HK-2 (cell line): ENCODE results near the gene ZNF326.

Experiments used
- DNase-seq: peaks from one replicate; pipeline ENCODE4 v3.0.0-alpha.2; 2018; ENCODE audit not compliant: unreplicated experiment

ZNF326 gene

GRCh38 chr1:90074970-90075391, 80.1 kb downstream of the ZNF326 start:
- DNase-seq = no peak

DNA sequence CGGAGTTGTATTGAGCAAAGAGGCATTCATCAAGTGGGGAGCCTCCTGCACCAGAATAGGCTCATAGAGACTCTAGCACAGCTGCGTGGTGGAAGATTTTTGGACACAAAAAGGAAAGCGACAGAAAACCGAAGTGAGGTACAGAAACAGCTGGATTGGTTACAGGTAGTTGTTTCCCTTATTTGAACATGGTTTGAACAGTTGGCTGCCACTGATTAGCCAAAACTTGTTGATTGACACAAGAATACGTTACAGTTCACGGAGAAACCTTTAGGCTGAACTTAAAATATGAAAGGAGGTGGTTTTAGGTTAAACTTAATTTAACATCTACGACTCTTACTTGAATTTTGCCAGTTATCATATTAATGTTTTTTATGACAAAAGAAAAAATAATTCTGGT, 89.1 kb downstream of the ZNF326 start:
- DNase-seq = no peak
